AG04449 (cell line): ENCODE results near the gene ATP2B3.

ENCODE experiments used
- CTCF ChIA-PET: fragments of 350-600 bp; formaldehyde crosslinking; extraction: SDS; loops from one replicate; lab custom pipeline; 2021; ENCODE audit warnings: antibody characterized with exemption; lab: Yijun Ruan, JAX
- POLR2A ChIA-PET: fragments of 400-600, 350-600 bp; formaldehyde crosslinking; extraction: SDS; loops from one replicate; lab custom pipeline; 2020; ENCODE audit warnings: antibody characterized with exemption, inconsistent platforms; lab: Yijun Ruan, JAX
- DNase-seq: peaks from one replicate; pipeline ENCODE4 v3.0.0-alpha.2; 2010; ENCODE audit warnings: low read depth, low spot score
- H3K4me3 ChIP-seq: 2 replicates; pipeline ENCODE4 v1.5.1; 2011; ENCODE audit warnings: low read depth, mild to moderate bottlenecking, control low read depth, low read length
- CTCF ChIP-seq: IDR thresholded peaks from one replicate; pipeline ENCODE4 v1.5.1; 2011; ENCODE audit warnings: mild to moderate bottlenecking, moderate library complexity, low read length, control low read depth, inconsistent platforms; ENCODE audit not compliant: insufficient read depth; ENCODE audit errors: missing control alignments

ATP2B3 gene

GRCh38 chrX:153476666-153477363 is 40.6 kb upstream of the ATP2B3 start:
- ChIA-PET CTCF (interaction anchor here (1.5 to 9.1 kb wide), 2 partner anchors 13 to 32 kb away, joined by 3 to 166 read pairs; no protein-coding TSS in a partner anchor), POLR2A (interaction anchor here (1.3 to 2.7 kb wide), 2 partner anchors 15 to 29 kb away, joined by 3 to 7 read pairs; no protein-coding TSS in a partner anchor)
- H3K4me3 ChIP-seq: no peak overlapping the region
- no peak for TF ChIP-seq CTCF
- no peak for DNase-seq

- POLR2A ChIA-PET: interaction anchor here (1.3 to 2.7 kb wide), 2 partner anchors 14 to 29 kb away, joined by 3 to 7 read pairs; no protein-coding TSS in a partner anchor
- no peak overlapping the region for H3K4me3 ChIP-seq
- no peak for DNase-seq
- TF ChIP-seq CTCF: no peak
- CTCF ChIA-PET: interaction anchor here (0.8 to 9.1 kb wide), 2 partner anchors 16 to 31 kb away, joined by 3 to 166 read pairs; no protein-coding TSS in a partner anchor
Observed at GRCh38 chrX:153477364-153477857, 40.0 kb upstream of the ATP2B3 start.

GRCh38 chrX:153477901-153478300 is 39.5 kb upstream of the ATP2B3 start:
- CTCF ChIA-PET: interaction anchor here (0.8 to 9.1 kb wide), 2 partner anchors 16 to 31 kb away, joined by 3 to 166 read pairs; no protein-coding TSS in a partner anchor
- no peak for DNase-seq
- POLR2A ChIA-PET: interaction anchor here (1.3 kb wide), 1 partner anchor 28 kb away, joined by 3 read pairs; no protein-coding TSS in a partner anchor
- TF ChIP-seq CTCF: no peak
- H3K4me3 ChIP-seq: no peak overlapping the region

- POLR2A ChIA-PET: no interaction called here
- no peak for DNase-seq
- no peak overlapping the region for H3K4me3 ChIP-seq
- no peak for TF ChIP-seq CTCF
- CTCF ChIA-PET: no interaction called here
Observed at GRCh38 chrX:153478746-153479145, 38.7 kb upstream of the ATP2B3 start.

- no peak for DNase-seq
- CTCF ChIA-PET: interaction anchor here (1.4 kb wide), 1 partner anchor 26 kb away, joined by 5 read pairs; no protein-coding TSS in a partner anchor
- POLR2A ChIA-PET: no interaction called here
- no peak for TF ChIP-seq CTCF
- no peak overlapping the region for H3K4me3 ChIP-seq
Observed at GRCh38 chrX:153481043-153481442, 36.4 kb upstream of the ATP2B3 start.
